Stomach (tissue), 9 donors: ENCODE data around the gene HOXC11. TPM values are rescaled to one million over a fixed set of nuclear protein-coding genes. Genes with fewer than 3 reads are reported as not detected.

Experiments
- DNase-seq, 2 donors: peaks; one replicate each; pipeline versions ENCODE4 v3.0.0 to v3.0.0-alpha.2; 2013 to 2019
- H3K27ac ChIP-seq, 5 donors: fragments of 200-600 bp in 4 of 5; sonication (generic) in 4 of 5; one replicate each; pipeline ENCODE4 v1.5.1; 2013 to 2019; ENCODE audit warnings: mild to moderate bottlenecking in 1 of 5, moderate library complexity in 1 of 5
- H3K27me3 ChIP-seq, 3 donors: fragments of 200-600 bp; sonication (generic); one replicate each; pipeline ENCODE4 v1.5.1; 2017 to 2019; ENCODE audit warnings: mixed run types in 1 of 3
- H3K36me3 ChIP-seq, 4 donors: fragments of 200-600 bp; sonication (generic); 1 replicate in 3 of 4; 2 replicates in 1 of 4; pipeline ENCODE4 v1.5.1; 2016 to 2019
- H3K4me1 ChIP-seq, 4 donors: fragments of 200-600 bp; sonication (generic); one replicate each; pipeline ENCODE4 v1.5.1; 2016 to 2019
- H3K4me3 ChIP-seq, 4 donors: fragments of 200-600 bp; sonication (generic) in 3 of 4; one replicate each; pipeline ENCODE4 v1.5.1; 2016 to 2019; ENCODE audit warnings: mild to moderate bottlenecking in 1 of 4
- H3K9me3 ChIP-seq, 4 donors: fragments of 200-600 bp; sonication (generic); one replicate each; pipeline ENCODE4 v1.5.1; 2016 to 2019
- CTCF ChIP-seq, 7 experiments: fragments of 450-650 bp in 4 of 7; fragments of 200-600 bp in 3 of 7; sonication (generic) in 3 of 7; IDR thresholded peaks; one replicate each; pipeline ENCODE4 v1.5.1; 2016 to 2019; ENCODE audit warnings: antibody characterized with exemption in 7 of 7, control low read depth in 2 of 7, mild to moderate bottlenecking in 1 of 7
- EP300 ChIP-seq: sonication (generic); formaldehyde crosslinking; IDR thresholded peaks from one replicate; pipeline ENCODE4 v1.6.1; 2017; ENCODE audit warnings: antibody characterized with exemption
- POLR2A ChIP-seq, 4 donors: fragments of 450-650 bp; IDR thresholded peaks; one replicate each; pipeline ENCODE4 v1.6.1; 2016; ENCODE audit warnings: antibody characterized with exemption in 4 of 4, control low read depth in 2 of 4, mild to moderate bottlenecking in 1 of 4, moderate library complexity in 1 of 4
- POLR2AphosphoS5 ChIP-seq, 3 donors: sonication (generic); formaldehyde crosslinking; IDR thresholded peaks; one replicate each; pipeline ENCODE4 v1.6.1; 2016; ENCODE audit warnings: antibody characterized with exemption in 3 of 3
- WGBS, 5 donors: extraction: QIAGEN DNeasy Blood & Tissue Kit in 3 of 5; methylation state at CpG; one replicate each; pipeline versions ENCODE4 v1.1.5 to v1.1.7; 2013 to 2018; 5-methylcytosine and 5-hydroxymethylcytosine counted together
- intact Hi-C: fragments of 100-400 bp; cut with DNase I; formaldehyde crosslinking; loops from one replicate; pipeline ENCODE4 v1.15.1; 2023; ENCODE audit warnings: low total_unique reads
- polyA plus RNA-seq, 3 donors: library from polyadenylated mRNA; stranded (reverse); fragments of 200-250 nt; gene quantifications; one replicate each; pipeline ENCODE4 v1.2.3, GENCODE V29; 2013
- total RNA-seq, 5 donors: library from RNA; depleted of rRNA; stranded (reverse); fragments of >200 nt; gene quantifications; one replicate each; pipeline versions ENCODE4 v1.1.0 to v1.2.3, GENCODE V29; 2014 to 2016
- donor health status: healthy with polysubstance abuse.
- donor health status: Bipolar disorder and iron deficiency.
- donor health status: healthy.

The HOXC11 gene
- total and polyA plus RNA-seq, 8 donors, result not detected

DNA sequence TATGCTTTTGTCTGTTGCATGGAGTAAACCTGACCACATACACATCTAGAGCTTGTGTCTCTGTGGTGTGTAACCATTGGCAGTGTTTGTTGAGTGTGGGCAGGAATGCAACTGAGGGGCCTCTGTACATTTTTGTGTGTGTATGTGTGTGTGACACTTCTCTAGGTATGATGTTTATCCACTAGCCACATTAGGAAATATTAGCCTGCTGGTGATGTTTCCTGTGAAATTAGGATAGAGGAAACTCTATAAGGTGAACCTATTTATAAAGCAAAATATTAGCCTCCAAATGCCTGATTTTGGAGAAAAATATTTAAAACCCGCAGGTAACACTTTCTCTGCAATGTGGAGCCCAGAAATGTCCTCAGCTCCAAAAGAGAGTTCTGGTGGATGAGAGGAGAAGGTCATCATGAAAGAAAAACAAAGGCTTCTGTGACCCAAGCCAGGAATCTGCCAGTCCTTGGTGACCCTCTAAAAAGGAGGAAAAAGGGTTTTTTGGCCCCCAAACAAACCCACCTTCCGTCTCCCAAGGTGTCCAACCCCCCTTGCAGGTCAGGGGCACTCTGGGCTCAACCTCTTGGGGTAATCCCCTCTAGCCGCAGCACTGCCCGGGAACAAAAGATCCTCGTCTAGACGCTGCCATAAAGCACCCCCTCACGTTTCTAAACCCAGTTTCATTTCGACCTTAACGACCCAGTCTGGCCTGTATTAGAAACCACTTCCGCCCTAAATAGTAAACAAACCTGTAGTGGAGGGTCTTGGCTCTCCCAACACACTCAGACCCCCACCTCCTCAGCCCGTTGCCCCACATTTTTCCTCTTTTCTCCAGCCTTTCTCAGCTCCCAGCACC, 4.9 kb downstream of the HOXC11 start:
- Histone ChIP-seq H3K27me3 (peaks cover 43 to 100% (median 99%) of the 10 kb centered on the region in 3 donors), H3K36me3 (no peaks in the 10 kb centered on the region), H3K4me3 (no peak overlapping the region), H3K27ac (no peak overlapping the region), H3K4me1 (peaks cover 23 to 40% (median 29%) of the 10 kb centered on the region in 4 donors), H3K9me3 (peaks cover 0 to 16% (median 1%) of the 10 kb centered on the region in 4 donors)
- intact Hi-C loops, result no loop called here
- WGBS, 5 donors, result 4 to 6% (median 4%) methylated on average over 11 of the region's 11 CpGs
- TF ChIP-seq POLR2AphosphoS5 (IDR thresholded peaks at IDR 0.05), result no peak
- TF ChIP-seq POLR2A (IDR thresholded peaks at IDR 0.05), result no peak
- no peak for TF ChIP-seq EP300
- TF ChIP-seq CTCF (IDR thresholded peaks at IDR 0.05), result no peak
- no peak for DNase-seq

DNA sequence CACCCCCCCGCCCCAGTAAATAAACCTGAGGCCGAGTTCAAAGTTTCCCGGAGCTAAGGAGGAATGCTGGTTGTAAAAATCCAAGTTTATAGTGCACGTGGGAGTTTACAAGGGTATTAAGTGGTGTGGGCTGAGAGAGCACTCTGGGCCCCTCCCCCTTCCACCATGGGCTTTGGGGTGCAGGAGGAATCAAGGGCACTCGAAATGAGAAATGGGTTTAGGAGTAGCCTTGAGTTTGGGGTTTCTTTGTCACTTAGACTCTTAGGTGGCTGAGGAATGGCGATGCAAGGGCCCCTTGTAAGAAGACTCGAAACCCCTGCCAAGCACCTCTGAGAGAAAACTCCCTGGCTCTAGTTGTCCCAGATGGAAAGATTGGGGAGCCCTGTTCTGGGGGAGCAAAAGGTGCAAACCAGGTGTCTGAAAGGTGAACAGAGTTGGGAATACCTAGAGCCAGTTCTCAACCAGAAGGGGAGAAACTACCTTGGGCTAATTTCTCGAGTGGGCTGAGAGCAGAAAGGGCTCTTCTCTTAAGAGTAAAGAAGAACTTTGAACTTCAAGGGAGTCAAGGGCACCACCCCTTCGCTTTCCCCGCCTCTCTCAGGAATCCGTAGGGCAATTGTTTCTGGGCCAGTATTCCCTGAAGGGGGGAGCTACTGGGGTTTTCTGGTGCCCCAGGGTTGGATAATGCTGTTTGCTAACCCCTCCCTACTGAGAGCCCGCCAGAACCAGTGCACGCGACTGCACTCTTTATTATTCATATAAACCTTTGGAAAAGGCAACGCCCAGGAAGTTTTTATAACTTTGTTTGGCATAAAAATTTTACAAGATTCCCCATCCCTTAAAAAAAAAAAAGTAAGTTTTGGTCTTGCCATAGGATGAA, 5.8 kb downstream of the HOXC11 start:
- TF ChIP-seq CTCF (IDR thresholded peaks at IDR 0.05) (no peak), POLR2AphosphoS5 (IDR thresholded peaks at IDR 0.05) (no peak), EP300 (no peak), POLR2A (IDR thresholded peaks at IDR 0.05) (no peak)
- no peak overlapping the region for H3K4me3 ChIP-seq
- 5 to 8% (median 6%) methylated on average over 15 of the region's 15 CpGs for WGBS, 5 donors
- H3K9me3 ChIP-seq, result peaks cover 0 to 7% (median 1%) of the 10 kb centered on the region in 4 donors
- no peaks in the 10 kb centered on the region for H3K36me3 ChIP-seq
- peaks cover 18 to 33% (median 24%) of the 10 kb centered on the region in 4 donors for H3K4me1 ChIP-seq
- peaks cover 44 to 100% (median 99%) of the 10 kb centered on the region in 3 donors for H3K27me3 ChIP-seq
- no peak overlapping the region for H3K27ac ChIP-seq
- intact Hi-C loops, result no loop called here
- DNase-seq, result peak in 1 of 2 donors; percentile 66

DNA sequence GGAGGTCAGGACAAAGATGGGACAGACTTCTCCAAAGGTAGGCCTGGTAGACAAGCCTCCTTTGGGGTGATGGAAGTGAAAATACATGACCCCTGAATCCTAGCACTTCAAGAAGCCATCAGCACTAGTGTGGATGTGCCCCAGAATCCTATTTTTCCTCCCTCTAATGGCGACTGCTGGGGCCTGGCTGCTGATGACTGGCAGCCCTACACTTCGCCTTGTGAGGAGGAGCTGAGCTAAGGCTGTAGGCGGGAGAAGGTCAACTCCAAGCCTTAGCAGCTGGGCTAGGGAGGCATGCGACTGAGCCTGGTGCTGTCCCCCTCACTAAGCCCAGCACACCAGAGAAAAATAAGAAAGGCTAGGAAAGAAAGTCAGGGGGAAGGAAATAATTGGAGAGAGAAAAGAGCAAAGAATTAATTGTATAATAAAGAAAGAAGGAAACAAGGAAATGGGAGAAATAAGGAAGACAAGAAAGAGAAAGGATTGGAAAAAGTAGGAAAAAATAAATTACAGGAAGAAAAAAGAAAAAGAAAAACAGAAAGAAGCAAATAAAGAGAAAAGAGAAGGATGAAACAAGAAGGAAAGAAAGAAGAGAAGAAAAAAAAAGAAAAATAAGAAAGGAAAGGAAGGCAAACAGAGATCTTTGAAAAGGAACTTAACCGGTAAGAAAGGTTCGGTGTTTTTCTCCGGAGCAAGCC, 7.3 kb downstream of the HOXC11 start:
- Histone ChIP-seq H3K27me3 (peaks cover 48 to 100% (median 99%) of the 10 kb centered on the region in 3 donors), H3K4me3 (no peak overlapping the region), H3K4me1 (peaks cover 8 to 31% (median 19%) of the 10 kb centered on the region in 4 donors), H3K27ac (no peak overlapping the region), H3K36me3 (no peaks in the 10 kb centered on the region), H3K9me3 (peaks cover 0 to 13% (median 1%) of the 10 kb centered on the region in 4 donors)
- intact Hi-C loops, result no loop called here
- WGBS, 5 donors, result 21 to 34% (median 29%) methylated on average over 7 of the region's 7 CpGs
- TF ChIP-seq POLR2AphosphoS5 (IDR thresholded peaks at IDR 0.05), result no peak
- TF ChIP-seq POLR2A (IDR thresholded peaks at IDR 0.05), result no peak
- no peak for TF ChIP-seq CTCF (IDR thresholded peaks at IDR 0.05)
- TF ChIP-seq EP300, result no peak
- no peak for DNase-seq
